Trophoblast cell (in vitro differentiated cells and primary cell): Measurements from ENCODE around the gene BCAT1.

Experiments used
- DNase-seq, 2 donors: peaks; one replicate each; pipeline ENCODE4 v3.0.0-alpha.2; 2016
- H2AFZ ChIP-seq: 2 replicates; pipeline ENCODE4 v1.6.1; 2013; ENCODE audit warnings: low read length, moderate library complexity, mild to moderate bottlenecking; ENCODE audit not compliant: insufficient read depth, poor library complexity
- H2AK5ac ChIP-seq: 2 replicates; pipeline ENCODE4 v1.6.1; 2013; ENCODE audit warnings: mild to moderate bottlenecking, low read length
- H2BK120ac ChIP-seq: 2 replicates; pipeline ENCODE4 v1.6.1; 2013; ENCODE audit warnings: low read length, mild to moderate bottlenecking, moderate library complexity; ENCODE audit not compliant: insufficient read depth, poor library complexity
- H2BK12ac ChIP-seq: 2 replicates; pipeline ENCODE4 v1.6.1; 2013; ENCODE audit warnings: mild to moderate bottlenecking, low read length, moderate library complexity
- H2BK5ac ChIP-seq: 2 replicates; pipeline ENCODE4 v1.6.1; 2013; ENCODE audit warnings: low read length, low read depth, moderate library complexity, mild to moderate bottlenecking; ENCODE audit not compliant: poor library complexity
- H3K14ac ChIP-seq: 2 replicates; pipeline ENCODE4 v1.6.1; 2013; ENCODE audit warnings: mild to moderate bottlenecking, low read length
- H3K18ac ChIP-seq: 2 replicates; pipeline ENCODE4 v1.6.1; 2013; ENCODE audit warnings: mild to moderate bottlenecking, low read length
- H3K23ac ChIP-seq: 2 replicates; pipeline ENCODE4 v1.6.1; 2013; ENCODE audit warnings: low read length
- H3K27ac ChIP-seq: 2 replicates; pipeline ENCODE4 v1.5.1; 2013; ENCODE audit warnings: low read depth, mild to moderate bottlenecking, inconsistent platforms, low read length, moderate library complexity
- H3K27me3 ChIP-seq: 2 replicates; pipeline ENCODE4 v1.6.1; 2013; ENCODE audit warnings: inconsistent platforms, mild to moderate bottlenecking, low read length, moderate library complexity; ENCODE audit not compliant: insufficient read depth
- H3K36me3 ChIP-seq, 2 experiments: 1 replicate in 1 of 2; 2 replicates in 1 of 2; pipeline ENCODE4 v1.6.1; 2013; ENCODE audit warnings: low read length in 2 of 2, mild to moderate bottlenecking in 2 of 2, moderate library complexity in 1 of 2; ENCODE audit not compliant: insufficient read depth in 2 of 2, control insufficient read depth in 1 of 2
- H3K4ac ChIP-seq: 2 replicates; pipeline ENCODE4 v1.6.1; 2013; ENCODE audit warnings: low read depth, mild to moderate bottlenecking, low read length, moderate library complexity
- H3K4me1 ChIP-seq, 2 experiments: 1 replicate in 1 of 2; 2 replicates in 1 of 2; pipeline ENCODE4 v1.6.1; 2013; ENCODE audit warnings: low read length in 2 of 2, mild to moderate bottlenecking in 2 of 2, moderate library complexity in 1 of 2; ENCODE audit not compliant: insufficient read depth in 2 of 2, control insufficient read depth in 1 of 2
- H3K4me2 ChIP-seq: 2 replicates; pipeline ENCODE4 v1.6.1; 2013; ENCODE audit warnings: inconsistent platforms, mild to moderate bottlenecking, low read length, moderate library complexity
- H3K4me3 ChIP-seq: 2 replicates; pipeline ENCODE4 v1.5.1; 2013; ENCODE audit warnings: mild to moderate bottlenecking, low read depth, low read length, inconsistent platforms
- H3K79me1 ChIP-seq: one replicate; pipeline ENCODE4 v1.6.1; 2013; ENCODE audit warnings: low read length
- H3K79me2 ChIP-seq: 2 replicates; pipeline ENCODE4 v1.6.1; 2013; ENCODE audit warnings: low read length, mild to moderate bottlenecking; ENCODE audit not compliant: control insufficient read depth, insufficient read depth, poor library complexity
- H3K9ac ChIP-seq: 2 replicates; pipeline ENCODE4 v1.6.1; 2013; ENCODE audit warnings: mild to moderate bottlenecking, low read length
- H3K9me3 ChIP-seq: 2 replicates; pipeline ENCODE4 v1.6.1; 2013; ENCODE audit warnings: low read depth, mild to moderate bottlenecking, control low read depth, inconsistent platforms, low read length; ENCODE audit not compliant: insufficient read depth
- H4K12ac ChIP-seq: 2 replicates; pipeline ENCODE4 v1.6.1; 2013; ENCODE audit warnings: low read depth, mild to moderate bottlenecking, low read length, moderate library complexity
- H4K8ac ChIP-seq: 2 replicates; pipeline ENCODE4 v1.6.1; 2013; ENCODE audit warnings: low read depth, mild to moderate bottlenecking, low read length, moderate library complexity
- H4K91ac ChIP-seq: one replicate; pipeline ENCODE4 v1.6.1; 2013; ENCODE audit warnings: low read depth, mild to moderate bottlenecking, low read length, moderate library complexity
- WGBS: extraction: QIAGEN DNeasy Blood & Tissue Kit; methylation state at CpG from one replicate; pipeline ENCODE4 v1.1.7; 2013; ENCODE audit warnings: missing lambda C conversion rate; ENCODE audit not compliant: insufficient read length, insufficient coverage; ENCODE audit errors: extremely low coverage; 5-methylcytosine and 5-hydroxymethylcytosine counted together

Gene BCAT1

GRCh38 chr12:24851341-24851740 is 97.6 kb downstream of the BCAT1 start:
- Histone ChIP-seq H2AFZ (no peak overlapping the region), H3K9ac (no peak overlapping the region), H3K4me1 (peaks cover 5 to 15% of the 10 kb centered on the region in 2 experiments), H2AK5ac (no peak overlapping the region), H3K14ac (no peak overlapping the region), H3K27ac (no peak overlapping the region), H3K36me3 (peaks cover 5 to 8% of the 10 kb centered on the region in 2 experiments), H3K18ac (no peak overlapping the region), H3K4me2 (no peak overlapping the region), H4K91ac (no peak overlapping the region), H3K79me2 (no peaks in the 10 kb centered on the region), H3K4me3 (no peak overlapping the region), H3K27me3 (no peaks in the 10 kb centered on the region), H3K79me1 (peaks cover 6% of the 10 kb centered on the region), H3K9me3 (no peaks in the 10 kb centered on the region), H3K4ac (no peak overlapping the region), H4K8ac (no peak overlapping the region), H4K12ac (no peak overlapping the region), H2BK120ac (no peak overlapping the region), H3K23ac (no peak overlapping the region), H2BK12ac (no peak overlapping the region), H2BK5ac (no peak overlapping the region)
- WGBS = no CpG with 5 or more reads among the region's 3 CpGs
- DNase-seq = peak in 1 of 2 donors; percentile 50

DNA sequence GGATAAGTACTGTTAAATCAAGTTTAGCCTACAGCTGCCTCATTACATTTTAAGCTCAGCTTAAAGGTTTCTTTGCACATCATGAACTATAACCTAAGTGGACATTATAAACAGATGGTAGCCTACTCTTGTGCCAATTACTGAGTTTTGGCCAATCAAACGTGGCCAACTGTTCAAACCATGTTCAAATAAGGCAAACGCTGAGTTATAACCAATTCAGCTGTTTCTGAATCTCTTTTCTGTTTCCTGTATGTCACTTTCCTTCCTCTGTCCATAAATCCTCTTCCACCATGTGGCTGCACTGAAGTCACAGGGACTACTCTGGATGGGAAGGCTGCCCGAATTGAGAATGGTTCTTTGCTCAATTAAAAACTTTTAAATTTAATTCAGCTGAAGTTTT is 98.4 kb downstream of the BCAT1 start:
- H2AK5ac ChIP-seq = no peak overlapping the region
- peaks cover 0 to 9% of the 10 kb centered on the region in 2 experiments for H3K4me1 ChIP-seq
- no peak overlapping the region for H2BK5ac ChIP-seq
- peaks cover 5 to 8% of the 10 kb centered on the region in 2 experiments for H3K36me3 ChIP-seq
- H3K23ac ChIP-seq = no peak overlapping the region
- no peaks in the 10 kb centered on the region for H3K9me3 ChIP-seq
- H3K4me3 ChIP-seq = no peak overlapping the region
- H3K9ac ChIP-seq = no peak overlapping the region
- H3K27ac ChIP-seq = no peak overlapping the region
- DNase-seq = no peak
- no peak overlapping the region for H2BK120ac ChIP-seq
- H2BK12ac ChIP-seq = no peak overlapping the region
- no peaks in the 10 kb centered on the region for H3K79me1 ChIP-seq
- no peak overlapping the region for H2AFZ ChIP-seq
- no peak overlapping the region for H3K14ac ChIP-seq
- no peak overlapping the region for H4K12ac ChIP-seq
- no peak overlapping the region for H3K4me2 ChIP-seq
- H3K4ac ChIP-seq = no peak overlapping the region
- H3K27me3 ChIP-seq = no peaks in the 10 kb centered on the region
- H4K8ac ChIP-seq = no peak overlapping the region
- no peak overlapping the region for H4K91ac ChIP-seq
- H3K18ac ChIP-seq = no peak overlapping the region
- H3K79me2 ChIP-seq = no peaks in the 10 kb centered on the region
- WGBS = no CpG with 5 or more reads among the region's 3 CpGs

DNA sequence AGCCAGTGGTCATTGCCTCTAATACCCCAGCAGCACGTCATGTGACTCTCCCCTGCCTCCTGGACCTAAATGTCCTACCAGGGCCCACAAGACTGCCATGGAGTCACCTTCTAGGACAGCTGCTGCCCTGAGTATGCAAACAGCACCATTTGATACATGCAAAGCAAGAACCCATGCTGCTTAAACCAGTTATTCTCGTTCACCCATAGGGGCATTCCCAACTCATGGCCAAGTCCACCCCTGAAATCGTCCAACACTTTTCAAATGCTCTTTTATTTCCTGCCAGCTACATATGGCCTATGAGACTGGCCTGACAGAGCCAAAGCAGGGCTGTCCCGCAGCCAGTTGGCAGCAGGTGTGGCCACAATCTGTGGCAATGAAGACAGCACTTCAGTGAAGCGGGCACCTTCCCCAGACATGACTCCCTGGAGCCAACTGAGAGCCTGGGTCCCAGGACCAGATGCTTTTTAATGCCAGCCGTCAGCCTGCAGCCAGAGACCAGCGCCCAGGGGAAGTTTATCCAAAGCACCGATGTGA is 99.9 kb downstream of the BCAT1 start:
- Histone ChIP-seq H2BK120ac (no peak overlapping the region), H2BK5ac (no peak overlapping the region), H3K14ac (no peak overlapping the region), H3K4me2 (no peak overlapping the region), H3K4me3 (no peak overlapping the region), H2AK5ac (no peak overlapping the region), H3K27ac (no peak overlapping the region), H3K4ac (no peak overlapping the region), H2AFZ (no peak overlapping the region), H3K9me3 (no peaks in the 10 kb centered on the region), H3K23ac (no peak overlapping the region), H4K91ac (no peak overlapping the region), H3K79me2 (no peaks in the 10 kb centered on the region), H3K27me3 (no peaks in the 10 kb centered on the region), H3K18ac (no peak overlapping the region), H3K9ac (no peak overlapping the region), H3K79me1 (no peaks in the 10 kb centered on the region), H4K8ac (no peak overlapping the region), H4K12ac (no peak overlapping the region), H2BK12ac (no peak overlapping the region), H3K4me1 (peaks cover 0 to 7% of the 10 kb centered on the region in 2 experiments), H3K36me3 (peaks cover 5 to 8% of the 10 kb centered on the region in 2 experiments)
- no CpG with 5 or more reads among the region's 8 CpGs for WGBS
- peak; percentile 42 to 66 for DNase-seq

DNA sequence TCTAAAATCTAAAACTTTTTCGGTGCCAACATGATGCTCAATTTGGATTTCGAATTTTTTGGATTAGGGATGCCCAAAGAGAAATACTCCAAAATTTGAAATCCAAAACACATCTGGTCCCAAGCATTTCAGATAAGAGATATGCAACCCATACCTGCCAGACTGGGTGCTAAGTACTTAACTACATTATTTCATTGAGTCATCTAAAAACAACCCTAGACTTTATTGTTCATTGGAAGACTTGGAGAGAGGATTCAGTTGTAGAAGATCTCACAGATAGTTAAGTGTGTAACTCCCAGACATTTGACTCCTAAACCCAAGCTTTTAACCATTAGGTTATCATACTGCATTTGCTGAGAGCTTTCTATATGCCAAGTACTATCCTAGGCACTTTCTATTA is 102.2 kb downstream of the BCAT1 start:
- Histone ChIP-seq H4K12ac (no peak overlapping the region), H3K14ac (no peak overlapping the region), H3K27ac (no peak overlapping the region), H3K23ac (no peak overlapping the region), H3K18ac (no peak overlapping the region), H2BK12ac (no peak overlapping the region), H2BK120ac (no peak overlapping the region), H2AK5ac (no peak overlapping the region), H3K9me3 (no peaks in the 10 kb centered on the region), H2AFZ (no peak overlapping the region), H3K4me1 (peaks cover 0 to 5% of the 10 kb centered on the region in 2 experiments), H4K8ac (no peak overlapping the region), H3K27me3 (no peaks in the 10 kb centered on the region), H3K4me3 (no peak overlapping the region), H3K9ac (no peak overlapping the region), H3K4ac (no peak overlapping the region), H3K79me2 (no peaks in the 10 kb centered on the region), H4K91ac (no peak overlapping the region), H3K79me1 (no peaks in the 10 kb centered on the region), H3K4me2 (no peak overlapping the region), H2BK5ac (no peak overlapping the region), H3K36me3 (peaks cover 7 to 10% of the 10 kb centered on the region in 2 experiments)
- WGBS = no CpG with 5 or more reads among the region's 2 CpGs
- DNase-seq = no peak
